ENCODE data around the gene SIM2. TPM values are rescaled to one million over a fixed set of nuclear protein-coding genes. Genes with fewer than 3 reads are reported as not detected.
"Not testable (repeated sequence)": the region's sequence is repeated elsewhere in the genome, so short reads cannot be mapped to it uniquely, and the experiment has no call there.

Gene SIM2
- total RNA-seq, 2 experiments from 2014 or later = 1.8 to 2.2 TPM

- Mint-ChIP-seq H3K9me3 (no peaks in the 10 kb centered on the region), H3K36me3 (peaks cover 2% of the 10 kb centered on the region), H3K27me3 (peaks cover 14% of the 10 kb centered on the region), H3K4me1 (ENCODE audit: low read depth) (no peaks in the 10 kb centered on the region), H3K27ac (no peak overlapping the region), H3K4me3 (no peak overlapping the region)
- CTCF ChIA-PET = no interaction called here
- POLR2A ChIA-PET = no interaction called here
- DNase-seq = no peak
- intact Hi-C loops (cut with micrococcal nuclease) = no loop called here
These were observed 27.1 kb upstream of the SIM2 start for GRCh38 chr21:36671836-36672235.

- intact Hi-C loops (cut with micrococcal nuclease); POLR2A ChIA-PET; H3K9me3 Mint-ChIP-seq; H3K4me3 Mint-ChIP-seq; H3K27ac Mint-ChIP-seq; CTCF ChIA-PET; DNase-seq; H3K4me1 Mint-ChIP-seq (ENCODE audit: low read depth); H3K36me3 Mint-ChIP-seq: not testable (repeated sequence)
- peaks cover 17% of the 10 kb centered on the region for H3K27me3 Mint-ChIP-seq
These were observed 26.6 kb upstream of the SIM2 start for GRCh38 chr21:36672296-36672695.

- Mint-ChIP-seq H3K4me3 (no peak overlapping the region), H3K36me3 (peaks cover 2% of the 10 kb centered on the region), H3K27ac (no peak overlapping the region), H3K27me3 (peaks cover 19% of the 10 kb centered on the region), H3K4me1 (ENCODE audit: low read depth) (no peaks in the 10 kb centered on the region), H3K9me3 (no peaks in the 10 kb centered on the region)
- intact Hi-C loops (cut with micrococcal nuclease) = no loop called here
- ChIA-PET POLR2A (no interaction called here), CTCF (no interaction called here)
- no peak for DNase-seq
These were observed 26.2 kb upstream of the SIM2 start for GRCh38 chr21:36672737-36673136.

- H3K4me3 Mint-ChIP-seq = no peak overlapping the region
- CTCF ChIA-PET = no interaction called here
These were observed 22.6 kb upstream of the SIM2 start for GRCh38 chr21:36676039-36676950.

GRCh38 chr21:36677443-36677842 is 21.5 kb upstream of the SIM2 start:
- Mint-ChIP-seq H3K4me3 (no peak overlapping the region), H3K27ac (no peak overlapping the region), H3K9me3 (peaks cover 22% of the 10 kb centered on the region), H3K27me3 (peaks cover 33% of the 10 kb centered on the region), H3K4me1 (ENCODE audit: low read depth) (no peaks in the 10 kb centered on the region), H3K36me3 (peaks cover 3% of the 10 kb centered on the region)
- no peak for DNase-seq
- POLR2A ChIA-PET = no interaction called here
- CTCF ChIA-PET = no interaction called here
- intact Hi-C loops (cut with micrococcal nuclease) = no loop called here

More at GRCh38 chr21:36676039-36676950, 22.6 kb upstream of the SIM2 start:
- intact Hi-C loops (cut with micrococcal nuclease) = no loop called here
- Mint-ChIP-seq H3K36me3 (peaks cover 2% of the 10 kb centered on the region), H3K27ac (no peak overlapping the region), H3K27me3 (peaks cover 29% of the 10 kb centered on the region), H3K9me3 (peaks cover 16% of the 10 kb centered on the region), H3K4me1 (ENCODE audit: low read depth) (no peaks in the 10 kb centered on the region)
- POLR2A ChIA-PET = no interaction called here
- no peak for DNase-seq

- Mint-ChIP-seq H3K4me1 (ENCODE audit: low read depth) (no peaks in the 10 kb centered on the region), H3K36me3 (peaks cover 3% of the 10 kb centered on the region), H3K9me3 (peaks cover 22% of the 10 kb centered on the region), H3K4me3 (no peak overlapping the region), H3K27ac (no peak overlapping the region), H3K27me3 (peaks cover 41% of the 10 kb centered on the region)
- intact Hi-C loops (cut with micrococcal nuclease) = no loop called here
- DNase-seq = no peak
- ChIA-PET CTCF (no interaction called here), POLR2A (no interaction called here)
These were observed 20.4 kb upstream of the SIM2 start for GRCh38 chr21:36678538-36678937.

- peaks cover 1% of the 10 kb centered on the region for H3K36me3 Mint-ChIP-seq
- no peaks in the 10 kb centered on the region for H3K4me1 Mint-ChIP-seq (ENCODE audit: low read depth)
- intact Hi-C loops (cut with micrococcal nuclease) = no loop called here
- H3K9me3 Mint-ChIP-seq = peaks cover 22% of the 10 kb centered on the region
- DNase-seq = no peak
- H3K4me3 Mint-ChIP-seq = no peak overlapping the region
- POLR2A ChIA-PET = no interaction called here
- no peak overlapping the region for H3K27ac Mint-ChIP-seq
- peaks cover 52% of the 10 kb centered on the region for H3K27me3 Mint-ChIP-seq
- CTCF ChIA-PET = no interaction called here
These were observed 17.7 kb upstream of the SIM2 start for GRCh38 chr21:36681117-36681631.

- intact Hi-C loops (cut with micrococcal nuclease) = no loop called here
- H3K36me3 Mint-ChIP-seq = peaks cover 1% of the 10 kb centered on the region
- peaks cover 56% of the 10 kb centered on the region for H3K27me3 Mint-ChIP-seq
- no peak overlapping the region for H3K27ac Mint-ChIP-seq
- H3K4me3 Mint-ChIP-seq = no peak overlapping the region
- no peak for DNase-seq
- no peaks in the 10 kb centered on the region for H3K4me1 Mint-ChIP-seq (ENCODE audit: low read depth)
- H3K9me3 Mint-ChIP-seq = peaks cover 17% of the 10 kb centered on the region
- ChIA-PET POLR2A (no interaction called here), CTCF (interaction anchor here (0.9 kb wide), 1 partner anchor 55 kb away, joined by 3 read pairs; no protein-coding TSS in a partner anchor)
These were observed 13.8 kb upstream of the SIM2 start for GRCh38 chr21:36684957-36685714.

GRCh38 chr21:36686955-36687354 is 12.0 kb upstream of the SIM2 start:
- Mint-ChIP-seq H3K4me3 (no peak overlapping the region), H3K27ac (no peak overlapping the region), H3K9me3 (no peaks in the 10 kb centered on the region), H3K27me3 (peaks cover 63% of the 10 kb centered on the region), H3K36me3 (no peaks in the 10 kb centered on the region), H3K4me1 (ENCODE audit: low read depth) (peaks cover 5% of the 10 kb centered on the region)
- intact Hi-C loops (cut with micrococcal nuclease) = no loop called here
- ChIA-PET CTCF (no interaction called here), POLR2A (interaction anchor here (0.9 kb wide), 1 partner anchor 71 kb away, joined by 3 read pairs; no protein-coding TSS in a partner anchor)
- DNase-seq = no peak

- POLR2A ChIA-PET = no interaction called here
- Mint-ChIP-seq H3K4me1 (ENCODE audit: low read depth) (peaks cover 11% of the 10 kb centered on the region), H3K27me3 (peaks cover 66% of the 10 kb centered on the region), H3K36me3 (no peaks in the 10 kb centered on the region), H3K9me3 (no peaks in the 10 kb centered on the region), H3K27ac (no peak overlapping the region), H3K4me3 (no peak overlapping the region)
- intact Hi-C loops (cut with micrococcal nuclease) = no loop called here
- DNase-seq = no peak
- CTCF ChIA-PET = interaction anchor here (1.0 to 2.7 kb wide), 2 partner anchors 15 to 58 kb away, joined by 3 to 12 read pairs; no protein-coding TSS in a partner anchor
These were observed 10.6 kb upstream of the SIM2 start for GRCh38 chr21:36688324-36688723.

- H3K36me3 Mint-ChIP-seq = no peaks in the 10 kb centered on the region
- DNase-seq = no peak
- peaks cover 68% of the 10 kb centered on the region for H3K27me3 Mint-ChIP-seq
- H3K4me1 Mint-ChIP-seq (ENCODE audit: low read depth) = peaks cover 16% of the 10 kb centered on the region
- H3K9me3 Mint-ChIP-seq = no peaks in the 10 kb centered on the region
- ChIA-PET CTCF (interaction anchor here (1.0 to 2.7 kb wide), 2 partner anchors 14 to 59 kb away, joined by 3 to 12 read pairs; no protein-coding TSS in a partner anchor), POLR2A (interaction anchor here (0.7 kb wide), 1 partner anchor 1224 kb away, joined by 3 read pairs; no protein-coding TSS in a partner anchor)
- H3K4me3 Mint-ChIP-seq = no peak overlapping the region
- intact Hi-C loops (cut with micrococcal nuclease) = no loop called here
- no peak overlapping the region for H3K27ac Mint-ChIP-seq
These were observed 9.6 kb upstream of the SIM2 start for GRCh38 chr21:36689324-36689723.

Measured in activated CD4-positive, alpha-beta memory T cell treated with anti-CD3 and anti-CD28 coated beads for 36 hours (primary cell).